IMR-90 (cell line): ENCODE data around the gene KCNK6. TPM values are rescaled to one million over a fixed set of nuclear protein-coding genes. Genes with fewer than 3 reads are reported as not detected.
"Not testable (repeated sequence)": the region's sequence is repeated elsewhere in the genome, so short reads cannot be mapped to it uniquely, and the experiment has no call there.

Source experiments
- ATAC-seq: fragments of 200-7000 bp; cut with Tn5 transposase; 2 replicates; pipeline ENCODE4 v1.9.1; 2020; ENCODE audit warnings: low read depth, mild to moderate bottlenecking, moderate library complexity
- BruUV-seq: library from RNA; stranded (reverse); fragments of 400-500 nt; replicated peaks from 2 replicates; lab custom pipeline; 2021; lab: Mats Ljungman, UMichigan
- CTCF ChIA-PET: fragments of 300-600 bp; formaldehyde crosslinking; extraction: SDS; loops from one replicate; lab custom pipeline; 2021; ENCODE audit warnings: antibody characterized with exemption; lab: Yijun Ruan, JAX
- POLR2A ChIA-PET: fragments of 300-600 bp; sonication (Branson Sonifier 250); formaldehyde crosslinking; loops from one replicate; lab custom pipeline; 2022; ENCODE audit warnings: antibody characterized with exemption; ENCODE audit not compliant: unreplicated experiment; lab: Charles Lee
- DNase-seq: peaks from one replicate; pipeline ENCODE4 v3.0.0; 2013
- H2AFZ ChIP-seq: replicated peaks from 2 replicates; pipeline ENCODE3; 2013; ENCODE audit warnings: low read length, mild to moderate bottlenecking; ENCODE audit not compliant: poor library complexity
- H2AK5ac ChIP-seq: 2 replicates; pipeline ENCODE4 v1.6.1; 2013; ENCODE audit warnings: low read depth, low read length, inconsistent platforms
- H2AK9ac ChIP-seq: replicated peaks from 2 replicates; pipeline ENCODE3; 2013; ENCODE audit warnings: mild to moderate bottlenecking, low read depth, low read length, moderate library complexity; ENCODE audit not compliant: poor library complexity
- H2BK120ac ChIP-seq: 2 replicates; pipeline ENCODE4 v1.6.1; 2013; ENCODE audit warnings: low read depth, low read length, inconsistent platforms
- H2BK15ac ChIP-seq: 3 replicates; pipeline ENCODE4 v1.6.1; 2013; ENCODE audit warnings: low read depth, low read length, inconsistent platforms
- H2BK20ac ChIP-seq: 2 replicates; pipeline ENCODE4 v1.6.1; 2013; ENCODE audit warnings: low read depth, mild to moderate bottlenecking, inconsistent platforms, low read length, moderate library complexity
- H2BK5ac ChIP-seq: 2 replicates; pipeline ENCODE4 v1.6.1; 2013; ENCODE audit warnings: mild to moderate bottlenecking, low read depth, low read length, inconsistent platforms; ENCODE audit not compliant: poor library complexity, severe bottlenecking
- H3K14ac ChIP-seq: replicated peaks from 2 replicates; pipeline ENCODE4 v1.6.1; 2013; ENCODE audit warnings: low read depth, low read length, inconsistent platforms
- H3K18ac ChIP-seq: 2 replicates; pipeline ENCODE4 v1.6.1; 2013; ENCODE audit warnings: low read depth, low read length, control low read depth
- H3K23ac ChIP-seq: 2 replicates; pipeline ENCODE4 v1.6.1; 2013; ENCODE audit warnings: low read depth, low read length, inconsistent platforms
- H3K27ac ChIP-seq: 2 replicates; pipeline ENCODE4 v1.5.1; 2013; ENCODE audit warnings: mild to moderate bottlenecking, control low read depth, low read length; ENCODE audit not compliant: insufficient read depth
- H3K27me3 ChIP-seq: 2 replicates; pipeline ENCODE4 v1.6.1; 2013; ENCODE audit warnings: low read length; ENCODE audit not compliant: control insufficient read depth, insufficient read depth
- H3K36me3 ChIP-seq: 2 replicates; pipeline ENCODE4 v1.6.1; 2013; ENCODE audit warnings: low read length, mixed read lengths; ENCODE audit not compliant: control insufficient read depth, insufficient read depth
- H3K4ac ChIP-seq: 2 replicates; pipeline ENCODE4 v1.6.1; 2013; ENCODE audit warnings: low read depth, low read length, inconsistent platforms
- H3K4me1 ChIP-seq: 2 replicates; pipeline ENCODE4 v1.6.1; 2013; ENCODE audit warnings: low read length, mixed read lengths; ENCODE audit not compliant: control insufficient read depth, insufficient read depth
- H3K4me2 ChIP-seq: 2 replicates; pipeline ENCODE4 v1.6.1; 2013; ENCODE audit warnings: low read depth, mild to moderate bottlenecking, control low read depth, low read length, moderate library complexity
- H3K4me3 ChIP-seq: 2 replicates; pipeline ENCODE4 v1.5.1; 2013; ENCODE audit warnings: low read depth, mild to moderate bottlenecking, control low read depth, low read length, moderate library complexity; ENCODE audit not compliant: insufficient read depth
- H3K56ac ChIP-seq: 2 replicates; pipeline ENCODE4 v1.6.1; 2013; ENCODE audit warnings: low read length, inconsistent platforms; ENCODE audit not compliant: insufficient read depth; ENCODE audit errors: extremely low read depth
- H3K79me1 ChIP-seq, 2 experiments: 2 replicates each; pipeline ENCODE4 v1.6.1; 2013; ENCODE audit warnings: low read length in 2 of 2, inconsistent platforms in 1 of 2, low read depth in 1 of 2
- H3K9ac ChIP-seq: 2 replicates; pipeline ENCODE4 v1.6.1; 2013; ENCODE audit warnings: low read depth, low read length, control low read depth
- H3K9me1 ChIP-seq: 2 replicates; pipeline ENCODE4 v1.6.1; 2013; ENCODE audit warnings: low read length, inconsistent platforms; ENCODE audit not compliant: insufficient read depth
- H3K9me3 ChIP-seq: 2 replicates; pipeline ENCODE4 v1.6.1; 2013; ENCODE audit warnings: low read length; ENCODE audit not compliant: control insufficient read depth, insufficient read depth
- H4K20me1 ChIP-seq: 2 replicates; pipeline ENCODE4 v1.6.1; 2013; ENCODE audit warnings: low read length, inconsistent platforms; ENCODE audit not compliant: insufficient read depth
- H4K5ac ChIP-seq: 2 replicates; pipeline ENCODE4 v1.6.1; 2013; ENCODE audit warnings: mild to moderate bottlenecking, low read depth, low read length, control low read depth
- H4K8ac ChIP-seq, 2 experiments: 2 replicates each; pipeline ENCODE4 v1.6.1; 2013; ENCODE audit warnings: low read depth in 2 of 2, low read length in 2 of 2, control low read depth in 1 of 2, inconsistent platforms in 1 of 2
- H4K91ac ChIP-seq: 2 replicates; pipeline ENCODE4 v1.6.1; 2013; ENCODE audit warnings: low read depth, low read length, inconsistent platforms; ENCODE audit not compliant: insufficient read depth
- WGBS, 2 experiments: methylation state at CpG; one replicate each; pipeline versions ENCODE4 v1.1.5 to v1.1.7; 2013; ENCODE audit warnings: missing lambda C conversion rate in 2 of 2; ENCODE audit not compliant: insufficient read length in 1 of 2; ENCODE audit errors: extremely low coverage in 2 of 2; 5-methylcytosine and 5-hydroxymethylcytosine counted together
- dilution Hi-C: fragments of 300-500 bp; cut with HindIII; formaldehyde crosslinking; loops from one replicate; pipeline ENCODE4 v1.14.3; 2018; ENCODE audit warnings: low sequenced_read_pairs; ENCODE audit not compliant: unreplicated experiment
- in situ Hi-C: fragments of 300-500 bp; cut with MboI; formaldehyde crosslinking; loops from 3 replicates; pipeline ENCODE4 v1.14.3; 2019; ENCODE audit warnings: low sequenced_read_pairs, inconsistent platforms, mixed read lengths
- intact Hi-C: fragments of 100-400 bp; cut with micrococcal nuclease; formaldehyde crosslinking; loops from 2 replicates; pipeline ENCODE4 v1.10.0; 2022
- polyA plus RNA-seq, 3 experiments: library from polyadenylated mRNA; depleted of rRNA; stranded (reverse); fragments of >200 nt; gene quantifications; 2 replicates each; pipeline ENCODE4 v1.2.3, GENCODE V29; 2012; ENCODE audit warnings: low replicate concordance in 1 of 3
- total RNA-seq: library from RNA; depleted of rRNA; stranded (reverse); fragments of >200 nt; gene quantifications from 2 replicates; pipeline ENCODE4 v1.2.3, GENCODE V29; 2012

KCNK6 gene
- total and polyA plus RNA-seq, 2 of the 4 experiments (the other 2 are of a cell fraction) = 2.7 to 4.5 TPM

DNA sequence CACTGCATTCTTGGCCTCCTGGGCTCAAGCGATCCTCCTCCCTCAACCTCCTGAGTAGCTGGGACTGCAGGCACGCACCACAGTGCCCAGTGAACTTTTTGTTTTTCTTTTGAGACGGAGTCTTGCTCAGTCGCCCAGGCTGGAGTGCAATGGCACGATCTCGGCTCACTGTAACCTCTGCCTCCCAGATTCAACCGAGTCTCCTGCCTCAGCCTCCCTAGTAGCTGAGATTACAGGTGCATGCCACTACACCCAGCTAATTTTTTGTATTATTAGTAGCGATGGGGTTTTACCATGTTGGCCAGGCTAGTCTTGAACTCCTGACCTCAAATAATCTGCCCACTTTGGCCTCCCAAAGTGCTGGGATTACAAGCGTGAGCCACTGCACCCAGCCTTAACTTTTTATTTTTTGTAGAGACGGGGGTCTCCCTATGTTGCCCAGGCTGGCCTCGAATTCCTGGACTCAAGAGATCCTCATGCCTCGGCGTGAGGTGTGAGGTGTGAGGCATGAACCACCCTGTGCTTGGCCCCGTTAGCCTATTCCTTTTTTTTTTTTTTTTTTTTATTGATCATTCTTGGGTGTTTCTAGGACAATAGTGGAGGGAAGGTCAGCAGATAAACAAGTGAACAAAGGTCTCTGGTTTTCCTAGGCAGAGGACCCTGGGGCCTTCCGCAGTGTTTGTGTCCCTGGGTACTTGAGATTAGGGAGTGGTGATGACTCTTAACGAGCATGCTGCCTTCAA, 43.5 kb downstream of the KCNK6 start:
- H2AFZ ChIP-seq, H3K4ac ChIP-seq, H2BK5ac ChIP-seq, H3K14ac ChIP-seq, H4K20me1 ChIP-seq, H3K9me1 ChIP-seq, POLR2A ChIA-PET, H3K9ac ChIP-seq, H3K79me1 ChIP-seq, H3K4me3 ChIP-seq, intact Hi-C loops, H4K5ac ChIP-seq, H3K4me1 ChIP-seq, ATAC-seq, H2AK5ac ChIP-seq, H3K18ac ChIP-seq, H3K36me3 ChIP-seq, H2BK120ac ChIP-seq, H3K23ac ChIP-seq, dilution Hi-C loops, H3K27ac ChIP-seq, BruUV-seq, H3K9me3 ChIP-seq, in situ Hi-C loops, DNase-seq, H2BK15ac ChIP-seq, H4K91ac ChIP-seq, H2BK20ac ChIP-seq, H3K56ac ChIP-seq, H4K8ac ChIP-seq, H2AK9ac ChIP-seq: not testable (repeated sequence)
- CTCF ChIA-PET = interaction anchor here (1.5 kb wide), 1 partner anchor 11 kb away, joined by 4 read pairs; the partner anchor contains the start of gene PSMD8
- peaks cover 46% of the 10 kb centered on the region for H3K27me3 ChIP-seq
- peak overlapping the region; percentile 75; the same call in 1 of the 2 replicates for H3K4me2 ChIP-seq
- 20% methylated on average over 1 of the region's 16 CpGs; no CpG with 5 or more reads in 1 of the 2 experiments for WGBS, 2 experiments
